ENCODE data around the gene UBE2J1.

- TF ChIP-seq CTCF (IDR thresholded peaks at IDR 0.05; ENCODE audit: low read length) (no peak), EZH2 (optimal IDR thresholded peaks at IDR 0.05; ENCODE audit: low read depth, low read length) (no peak), EZH2phosphoT487 (IDR thresholded peaks at IDR 0.05; ENCODE audit: low read length) (no peak)
Measured at GRCh38 chr6:89353118-89353556, 615 bp upstream of the UBE2J1 start.

Measured in MM.1S (cell line).